Left renal cortex interstitium (tissue), 4 donors: ENCODE results near the gene CTDSPL. TPM values are rescaled to one million over a fixed set of nuclear protein-coding genes. Genes with fewer than 3 reads are reported as not detected.
"Not testable (repeated sequence)": the region's sequence is repeated elsewhere in the genome, so short reads cannot be mapped to it uniquely, and the experiment has no call there.

Source experiments
- DNase-seq, 4 donors: peaks; one replicate each; pipeline ENCODE4 v3.0.0-alpha.2; 2013; ENCODE audit warnings: low read depth in 4 of 4, low spot score in 2 of 4, missing footprints in 1 of 4
- polyA plus RNA-seq, 4 donors: library from polyadenylated mRNA; unstranded; fragments of 120-200 nt; gene quantifications; one replicate each; pipeline ENCODE4 v1.2.1, GENCODE V29; 2013; ENCODE audit not compliant: insufficient read length in 4 of 4

Gene CTDSPL
- polyA plus RNA-seq, 4 donors: 100 to 107 (median 105) TPM

GRCh38 chr3:38029400-38030125 is 167.9 kb downstream of the CTDSPL start, which contains the start of gene PLCD1:
Gene PLCD1 (minus strand): TSS chr3:38029642. CDS start chr3:38029539, 103 bp downstream.
- DNase-seq: peak in 2 of 4 donors; percentile 52 to 74

DNA sequence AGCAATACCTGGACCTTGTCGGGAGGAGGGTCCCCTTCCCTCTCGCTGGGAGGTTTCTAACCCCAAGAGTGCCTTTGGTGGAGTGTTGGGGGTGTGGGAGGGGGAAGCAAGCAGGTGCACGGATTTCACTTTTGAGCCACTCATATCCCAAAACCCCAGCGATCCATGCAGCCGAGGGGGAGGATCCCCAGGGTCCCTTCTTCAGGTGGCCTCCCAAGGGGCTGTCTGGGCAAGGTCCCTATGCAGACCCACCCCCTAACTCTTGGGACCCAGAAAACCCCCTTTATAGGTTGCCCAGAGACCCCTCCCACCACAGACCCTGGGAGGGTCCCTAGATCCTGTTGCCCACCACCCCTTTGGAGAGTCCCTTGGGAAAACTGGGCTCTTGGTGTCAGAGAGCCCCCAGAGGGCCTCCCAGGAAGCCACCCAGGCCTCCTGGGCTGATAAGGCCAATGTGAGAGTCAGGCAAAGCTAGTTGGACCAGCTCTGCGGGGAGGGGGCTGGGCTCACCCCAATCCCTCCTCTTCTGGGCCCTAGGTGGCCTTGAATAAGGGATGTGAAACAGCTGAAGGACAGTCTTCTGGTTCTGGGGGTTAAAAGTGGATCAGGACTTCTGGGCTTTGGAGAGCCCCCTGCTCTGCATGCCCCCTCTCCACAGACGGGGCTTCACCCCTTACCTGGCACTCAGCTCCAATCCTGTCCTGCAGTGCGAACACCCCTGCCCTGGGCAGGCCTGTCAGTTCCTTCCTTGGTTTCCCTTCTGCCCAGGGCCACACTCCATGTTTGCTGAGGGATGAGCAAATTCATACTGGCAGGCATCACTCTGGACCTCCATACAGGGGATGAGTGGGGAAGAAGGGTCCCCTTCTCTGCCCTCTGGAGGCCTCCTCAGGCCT is 168.7 kb downstream of the CTDSPL start:
- DNase-seq: no peak

- DNase-seq: no peak
Measured at GRCh38 chr3:38031022-38031994, 169.6 kb downstream of the CTDSPL start.

DNA sequence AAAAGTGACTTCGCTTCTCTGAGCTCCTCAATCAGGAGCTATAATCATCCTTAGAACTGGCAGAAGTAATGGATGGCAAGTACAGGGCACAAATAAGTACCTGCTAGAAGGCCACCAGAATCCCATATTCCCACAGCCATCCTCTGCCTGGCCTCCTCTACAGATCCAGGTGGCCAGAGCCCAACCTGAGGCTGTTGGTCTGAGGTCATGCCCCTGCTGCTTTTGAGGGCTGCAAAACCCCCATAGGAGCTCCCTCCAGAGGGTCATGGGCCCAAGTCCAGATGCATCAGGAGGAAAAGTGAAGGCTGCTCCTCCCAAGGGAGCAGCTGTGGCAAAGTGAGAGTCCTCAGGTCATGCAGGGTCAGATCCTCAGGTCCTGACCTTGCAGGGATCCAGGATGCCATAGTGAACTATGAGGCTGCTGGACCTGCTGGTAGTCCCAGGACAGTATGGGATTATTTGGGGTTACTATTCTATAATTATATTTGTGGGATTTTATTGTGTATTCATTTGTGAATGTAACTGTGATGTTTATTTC is 170.7 kb downstream of the CTDSPL start:
- no peak for DNase-seq

DNA sequence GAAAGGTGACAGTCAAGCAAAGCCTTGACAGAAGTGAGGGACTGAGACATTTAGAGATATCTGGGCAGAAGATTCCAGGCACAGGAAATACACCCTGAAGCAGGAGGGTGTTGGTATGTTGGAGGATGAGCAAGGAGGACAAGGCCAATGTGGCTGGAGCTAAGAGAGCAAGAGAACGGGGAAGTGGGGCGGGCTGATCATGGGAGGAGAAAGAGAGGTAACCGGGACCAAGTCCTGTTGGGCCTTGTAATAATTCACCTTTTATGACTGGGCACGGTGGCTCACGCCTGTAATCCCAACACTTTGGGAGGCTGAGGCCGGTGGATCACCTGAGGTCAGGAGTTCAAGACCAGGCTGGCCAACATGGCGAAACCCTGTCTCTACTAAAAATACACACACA is 171.9 kb downstream of the CTDSPL start:
- DNase-seq: not testable (repeated sequence)

Other genes starting within 250 kb of the CTDSPL start
- 10 to 100 TPM; 12.2 to 16.4 (median 13.8) TPM for gene VILL, start 128.9 kb downstream of the CTDSPL start, polyA plus RNA-seq
- gene PLCD1, start 167.8 kb downstream of the CTDSPL start, polyA plus RNA-seq: 10 to 100 TPM; 21.8 to 25.0 (median 22.4) TPM
- 1 to 10 TPM in 2 of 4 donors, under 1 TPM in 2; 0.45 to 1.4 (median 1.0) TPM for gene DLEC1, start 177.3 kb downstream of the CTDSPL start, polyA plus RNA-seq